NCI-H748 treated with DMSO at 0.1 percent for 48 hours (cell line): ENCODE data around the gene LRRC59.
"Not testable (repeated sequence)": the region's sequence is repeated elsewhere in the genome, so short reads cannot be mapped to it uniquely, and the experiment has no call there.

ENCODE experiments used
- DNase-seq: peaks from one replicate; lab custom pipeline; 2025; lab: John Stamatoyannopoulos, UW

Gene LRRC59

GRCh38 chr17:50397111-50397918, at the start of gene LRRC59:
TSS of gene LRRC59 (minus strand) at chr17:50397523. CDS start at chr17:50397317, 206 bp downstream.
- peak; percentile 55 for DNase-seq

DNA sequence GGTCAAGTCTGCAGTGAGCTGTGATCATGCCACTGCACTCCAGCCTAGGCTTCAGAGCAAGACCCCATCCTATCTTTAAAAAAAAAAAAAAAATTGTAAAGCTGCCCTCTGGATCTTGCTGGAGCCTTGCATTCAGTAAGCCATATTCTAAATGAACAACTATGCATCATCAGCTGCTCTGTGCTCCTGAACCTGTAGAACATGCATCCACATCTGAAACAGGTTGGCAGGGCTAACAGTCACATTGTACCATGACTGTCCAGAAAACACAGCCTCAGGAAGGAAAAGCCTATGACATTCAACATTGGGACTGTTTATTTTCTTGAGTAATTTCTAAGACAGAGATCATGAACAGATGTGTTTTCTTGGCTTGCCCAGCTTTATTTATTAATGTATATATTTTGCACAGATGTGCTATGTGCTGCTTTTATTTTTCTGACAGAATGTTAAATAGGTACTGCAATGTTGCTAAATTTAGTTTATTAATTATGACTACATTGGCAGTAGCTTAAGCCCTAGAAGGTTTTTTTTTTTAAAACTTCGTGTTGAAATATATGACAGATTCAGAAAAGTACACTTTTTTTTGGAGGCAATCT, 48.5 kb upstream of the LRRC59 start:
- no peak for DNase-seq

- DNase-seq = no peak
Observed at GRCh38 chr17:50444841-50445715, 47.8 kb upstream of the LRRC59 start.

DNA sequence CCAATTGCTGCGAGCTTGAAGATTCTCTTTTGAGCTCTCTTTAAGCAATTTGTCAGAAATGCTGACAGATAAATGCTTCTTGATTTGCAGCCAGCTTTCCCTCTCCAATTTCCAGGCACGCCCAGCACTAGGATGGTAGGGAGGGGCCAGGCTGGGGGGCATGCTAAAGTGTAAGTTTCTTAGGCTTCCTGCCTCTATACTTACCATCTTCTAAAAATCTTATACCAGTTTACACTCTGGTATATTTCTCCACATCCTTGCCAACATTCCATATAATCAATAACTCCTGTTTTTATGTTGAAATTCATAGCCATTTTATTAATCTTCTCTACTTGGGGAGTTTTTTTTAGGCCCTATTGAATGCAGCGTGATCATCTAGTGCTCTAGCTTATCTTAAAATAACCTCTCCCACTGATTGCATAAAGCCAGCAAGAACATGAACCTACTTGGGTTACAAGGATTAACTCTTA, 46.2 kb upstream of the LRRC59 start:
- DNase-seq = no peak

DNA sequence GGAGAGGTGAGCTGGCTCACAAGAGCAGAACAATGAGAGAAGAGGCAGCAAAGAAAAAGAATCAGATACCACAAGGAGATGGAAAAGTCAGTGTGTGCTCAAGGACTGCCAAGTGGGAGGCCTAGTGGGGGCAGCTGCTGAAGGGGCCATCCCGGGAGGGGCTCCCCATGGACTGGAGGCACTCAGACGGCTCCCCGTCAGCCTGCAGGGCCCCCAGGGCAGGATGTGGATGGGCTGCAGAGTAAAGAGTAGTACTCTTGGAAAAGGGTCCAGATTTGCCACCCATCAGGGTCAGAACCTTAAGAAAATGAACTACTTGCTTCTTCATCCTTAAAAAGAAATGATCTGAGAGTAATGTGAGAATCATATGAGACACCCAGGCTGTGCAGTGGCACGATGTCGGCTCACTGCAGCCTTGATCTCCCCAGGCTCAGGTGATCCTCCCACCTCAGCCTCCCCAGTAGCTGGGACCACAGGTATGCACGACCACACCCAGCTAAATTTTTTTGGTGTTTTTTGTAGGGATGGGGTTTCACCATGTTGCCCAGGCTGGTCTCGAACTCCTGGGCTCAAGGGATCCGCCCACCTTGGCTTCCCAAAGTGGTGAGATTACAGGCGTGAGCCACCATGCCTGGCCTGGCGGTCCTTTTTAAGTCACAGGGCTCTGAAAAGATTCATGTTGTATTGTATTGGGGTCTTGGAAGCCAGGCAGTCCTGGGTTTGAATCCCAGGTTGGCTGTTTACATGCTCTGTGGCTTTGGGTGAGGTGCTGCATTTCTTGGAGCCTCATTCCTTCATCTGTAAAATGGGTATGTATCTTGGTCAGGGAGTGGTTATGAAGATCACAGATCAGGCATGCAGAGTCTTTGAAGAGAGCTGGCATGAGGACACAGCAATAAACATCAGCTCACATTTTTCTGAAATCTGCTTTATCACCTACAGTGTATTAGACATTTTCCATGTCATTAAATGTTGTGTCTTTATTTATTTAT, 43.8 kb upstream of the LRRC59 start:
- DNase-seq = no peak

DNA sequence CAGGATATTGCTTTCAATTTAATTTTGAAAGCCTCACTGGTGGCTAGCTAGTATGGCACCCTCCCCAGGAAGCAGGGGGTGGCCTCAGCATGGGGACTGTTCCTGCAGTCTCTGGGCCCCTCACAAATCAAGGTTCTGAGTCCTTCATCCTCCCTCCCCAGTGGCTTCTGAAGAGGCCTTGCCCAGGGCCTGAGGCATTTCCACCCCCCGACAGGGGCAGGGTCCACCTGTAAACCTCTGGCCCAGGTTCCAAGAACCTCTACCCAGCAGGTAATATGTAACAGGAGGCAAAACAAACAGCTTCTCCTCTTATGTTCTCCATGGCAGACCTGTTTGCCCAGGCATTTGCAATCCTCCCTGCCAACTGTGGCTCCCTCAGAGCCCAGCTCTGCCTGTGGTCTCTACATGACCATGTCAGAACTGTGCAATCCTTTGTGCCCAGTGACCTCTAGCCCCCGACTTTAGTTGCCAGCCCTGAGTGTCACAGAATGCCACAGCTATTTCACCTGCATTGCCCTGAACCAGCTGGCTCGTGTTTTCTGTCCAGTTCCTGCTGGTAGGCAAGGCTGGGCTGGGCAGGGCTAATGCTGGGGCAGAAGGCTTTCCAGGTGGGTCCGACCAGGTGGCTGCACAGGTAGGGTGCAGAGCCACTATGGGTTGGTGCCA, 43.0 kb upstream of the LRRC59 start:
- DNase-seq = no peak

DNA sequence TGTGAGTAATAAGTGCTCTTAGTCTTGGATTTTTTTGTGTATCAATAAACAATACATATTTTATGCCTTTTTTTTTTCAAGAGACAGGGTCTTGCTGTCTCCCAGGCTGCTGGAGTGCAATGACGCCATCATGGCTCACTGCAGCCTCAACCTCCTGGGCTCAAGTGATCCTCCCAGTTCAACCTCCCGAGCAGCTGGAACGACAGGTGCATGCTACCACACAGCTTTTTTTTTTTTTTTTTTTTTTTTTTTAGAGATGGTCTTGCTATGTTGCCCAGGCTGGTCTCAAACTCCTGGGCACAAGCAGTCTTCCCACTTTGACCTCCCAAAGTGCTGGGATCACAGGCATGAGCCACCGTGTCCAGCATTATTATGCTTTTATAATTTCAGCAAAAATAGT, 41.7 kb upstream of the LRRC59 start:
- DNase-seq = no peak

- no peak for DNase-seq
Observed at GRCh38 chr17:50437409-50437808, 40.1 kb upstream of the LRRC59 start.

DNA sequence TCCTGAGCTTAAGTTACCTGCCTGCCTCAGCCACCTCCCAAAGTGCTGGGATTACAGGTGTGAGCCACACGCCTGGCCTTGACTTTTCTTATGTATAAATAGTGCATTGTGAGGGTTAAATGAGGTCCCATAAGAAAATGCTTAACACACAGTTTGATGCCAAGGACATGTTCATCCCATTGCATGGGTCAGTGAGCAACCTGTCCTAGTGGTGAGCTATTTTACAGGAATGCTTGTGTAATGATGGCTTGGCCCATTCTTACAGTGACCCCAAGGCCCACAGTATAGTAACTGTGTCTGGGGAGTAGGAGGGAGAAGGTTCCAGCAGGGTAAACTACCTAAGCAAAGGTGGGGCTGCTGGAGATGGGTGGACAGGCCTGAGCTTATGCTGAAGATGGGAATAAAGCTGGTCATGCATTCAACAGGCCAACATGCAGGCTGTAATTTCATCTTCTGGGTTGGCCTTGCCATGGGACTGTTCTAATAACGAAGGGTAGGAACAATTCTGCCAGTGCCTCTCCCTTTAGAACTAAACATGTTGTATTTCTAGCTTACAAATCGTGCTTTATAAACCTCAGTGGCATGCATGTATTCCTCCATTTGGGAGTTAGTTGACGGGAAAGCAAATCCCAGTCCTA, 34.9 kb upstream of the LRRC59 start:
- no peak for DNase-seq

- DNase-seq = no peak
Observed at GRCh38 chr17:50430821-50431618, 33.7 kb upstream of the LRRC59 start.

DNA sequence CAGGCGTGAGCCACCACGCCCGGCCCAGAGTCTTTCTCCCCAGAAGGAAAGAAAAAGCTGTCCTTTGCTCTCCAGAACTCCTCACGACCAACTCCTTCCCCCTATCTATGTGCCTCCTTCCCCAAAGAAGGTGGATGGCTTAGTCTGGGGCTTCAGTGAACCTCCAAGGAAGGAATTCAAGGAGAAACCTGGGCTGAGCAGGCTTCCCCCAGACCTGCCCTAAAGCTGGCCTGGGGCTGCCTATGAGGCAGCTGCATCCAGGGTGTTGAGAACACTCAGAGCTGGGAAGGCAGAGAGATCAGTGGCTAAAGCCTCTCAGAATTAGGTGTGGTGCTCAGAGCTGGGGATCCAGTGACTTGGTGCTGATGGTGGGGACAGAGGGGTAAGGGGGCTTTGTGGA, 32.5 kb upstream of the LRRC59 start:
- no peak for DNase-seq

GRCh38 chr17:50428831-50429424, 31.6 kb upstream of the LRRC59 start:
- no peak for DNase-seq

- DNase-seq = not testable (repeated sequence)
Observed at GRCh38 chr17:50428126-50428525, 30.8 kb upstream of the LRRC59 start.

DNA sequence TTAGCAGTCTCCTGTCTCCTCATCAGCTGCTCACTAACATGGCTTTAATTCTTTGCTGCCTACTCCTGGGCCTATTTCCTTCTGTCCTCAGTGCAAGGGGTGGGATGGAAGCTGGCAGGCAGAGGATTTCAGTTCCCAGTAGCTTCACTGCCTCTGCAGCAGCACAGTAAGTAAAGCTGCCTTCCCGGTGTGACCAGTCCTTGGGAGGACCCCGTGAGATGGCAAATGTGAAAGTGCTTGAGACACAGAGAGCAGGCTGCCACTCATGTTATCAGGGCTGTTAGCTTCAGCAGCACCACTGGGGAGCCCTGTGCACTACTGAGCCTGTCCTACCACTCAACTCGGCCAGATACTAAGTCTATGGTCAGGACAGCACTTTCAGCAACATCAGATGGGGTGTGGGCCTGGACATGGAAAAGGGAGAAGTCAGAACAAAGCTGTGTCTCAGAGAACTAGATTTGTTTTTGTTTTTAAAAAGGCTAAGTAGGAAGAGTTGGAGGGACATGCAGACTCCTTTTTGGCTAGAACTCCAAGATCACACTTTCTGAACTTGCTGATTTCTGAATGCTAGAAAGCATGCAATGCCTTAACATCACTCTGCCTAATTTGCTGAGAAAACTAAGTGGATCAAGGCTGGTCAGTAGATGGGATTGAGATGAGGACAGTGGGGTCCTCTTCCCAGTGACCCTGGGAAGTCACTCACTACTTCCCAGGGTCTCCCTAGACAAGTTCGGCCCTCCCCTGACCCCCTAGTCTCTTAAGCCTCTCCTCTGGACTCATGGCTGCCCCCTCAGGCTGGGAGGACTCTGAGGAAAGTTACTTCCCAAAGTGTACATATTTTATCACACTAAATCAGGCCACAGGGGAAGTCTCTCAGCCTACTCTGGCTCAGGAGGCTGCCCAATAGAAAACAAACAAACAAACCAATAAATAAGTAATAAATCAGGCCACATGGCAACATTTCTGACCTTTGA, 29.8 kb upstream of the LRRC59 start:
- DNase-seq = no peak

GRCh38 chr17:50426472-50426782, 29.1 kb upstream of the LRRC59 start:
- DNase-seq = no peak

GRCh38 chr17:50425682-50426471, 28.6 kb upstream of the LRRC59 start, which contains the start of gene ACSF2:
TSS of gene ACSF2 (plus strand) at chr17:50426218. CDS start at chr17:50426262, 44 bp downstream.
- DNase-seq = no peak
